ENCODE data around the gene EYA2.
"Not testable (repeated sequence)": the region's sequence is repeated elsewhere in the genome, so short reads cannot be mapped to it uniquely, and the experiment has no call there.

Gene EYA2

DNA sequence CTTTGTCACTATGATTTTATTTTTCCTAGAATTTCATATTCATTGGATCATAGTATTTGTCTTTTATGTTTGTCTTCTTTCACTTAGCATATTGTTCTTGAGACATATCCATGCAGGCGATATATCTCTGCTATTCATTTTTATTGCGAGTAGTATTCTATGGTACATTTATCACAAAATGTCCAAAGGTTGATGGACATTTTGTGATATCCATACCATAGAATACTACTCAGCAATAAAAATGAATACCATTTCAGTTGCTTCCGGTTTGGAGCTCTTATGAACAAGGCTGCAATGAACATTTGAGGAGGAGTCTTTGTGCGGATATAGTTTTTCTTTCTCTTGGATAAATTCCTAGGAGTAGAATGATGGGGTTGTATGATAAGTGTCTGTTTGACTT lies 28.8 kb upstream of the EYA2 start:
- intact Hi-C loops (cut with DNase I; ENCODE audit: low total_unique reads), result no loop called here
- TF ChIP-seq, protein P1, sequence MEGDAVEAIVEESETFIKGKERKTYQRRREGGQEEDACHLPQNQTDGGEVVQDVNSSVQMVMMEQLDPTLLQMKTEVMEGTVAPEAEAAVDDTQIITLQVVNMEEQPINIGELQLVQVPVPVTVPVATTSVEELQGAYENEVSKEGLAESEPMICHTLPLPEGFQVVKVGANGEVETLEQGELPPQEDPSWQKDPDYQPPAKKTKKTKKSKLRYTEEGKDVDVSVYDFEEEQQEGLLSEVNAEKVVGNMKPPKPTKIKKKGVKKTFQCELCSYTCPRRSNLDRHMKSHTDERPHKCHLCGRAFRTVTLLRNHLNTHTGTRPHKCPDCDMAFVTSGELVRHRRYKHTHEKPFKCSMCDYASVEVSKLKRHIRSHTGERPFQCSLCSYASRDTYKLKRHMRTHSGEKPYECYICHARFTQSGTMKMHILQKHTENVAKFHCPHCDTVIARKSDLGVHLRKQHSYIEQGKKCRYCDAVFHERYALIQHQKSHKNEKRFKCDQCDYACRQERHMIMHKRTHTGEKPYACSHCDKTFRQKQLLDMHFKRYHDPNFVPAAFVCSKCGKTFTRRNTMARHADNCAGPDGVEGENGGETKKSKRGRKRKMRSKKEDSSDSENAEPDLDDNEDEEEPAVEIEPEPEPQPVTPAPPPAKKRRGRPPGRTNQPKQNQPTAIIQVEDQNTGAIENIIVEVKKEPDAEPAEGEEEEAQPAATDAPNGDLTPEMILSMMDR (IDR thresholded peaks at IDR 0.05), result no peak
- no peak for DNase-seq

DNA sequence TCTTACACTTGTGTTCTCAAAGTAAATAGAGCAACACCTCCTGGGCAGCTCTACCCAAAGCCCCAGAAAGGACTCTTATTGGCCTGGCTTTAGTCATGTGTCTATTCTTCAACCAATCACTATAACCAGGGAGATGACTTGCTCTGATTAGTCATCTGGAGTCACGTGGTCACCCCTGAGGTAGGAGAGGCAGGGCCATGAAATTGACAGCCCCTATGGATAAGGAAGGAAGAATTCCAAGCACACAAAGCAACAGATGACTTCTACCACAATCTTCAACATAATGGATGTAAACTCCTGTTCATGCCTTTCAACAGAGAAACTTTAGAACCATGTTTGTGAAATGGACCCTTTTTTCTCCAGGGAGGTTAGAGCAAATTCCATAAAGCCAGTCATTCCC lies 24.6 kb upstream of the EYA2 start:
- Histone ChIP-seq H3K27ac (no peak overlapping the region), H3K36me3 (no peaks in the 10 kb centered on the region), H3K9me3 (no peaks in the 10 kb centered on the region), H3K4me3 (no peak overlapping the region), H3K27me3 (peaks cover 0 to 5% of the 10 kb centered on the region in 2 donors), H3K4me1 (no peaks in the 10 kb centered on the region)
- TF ChIP-seq, protein P1 (IDR thresholded peaks at IDR 0.05), result no peak
- no peak for DNase-seq
- intact Hi-C loops (cut with DNase I; ENCODE audit: low total_unique reads), result no loop called here

More for the DNA sequence above, 28.8 kb upstream of the EYA2 start:
- no peak overlapping the region for H3K27ac ChIP-seq
- no peaks in the 10 kb centered on the region for H3K4me1 ChIP-seq
- H3K27me3 ChIP-seq, result no peaks in the 10 kb centered on the region
- no peaks in the 10 kb centered on the region for H3K36me3 ChIP-seq
- no peak overlapping the region for H3K4me3 ChIP-seq
- H3K9me3 ChIP-seq, result no peaks in the 10 kb centered on the region

DNA sequence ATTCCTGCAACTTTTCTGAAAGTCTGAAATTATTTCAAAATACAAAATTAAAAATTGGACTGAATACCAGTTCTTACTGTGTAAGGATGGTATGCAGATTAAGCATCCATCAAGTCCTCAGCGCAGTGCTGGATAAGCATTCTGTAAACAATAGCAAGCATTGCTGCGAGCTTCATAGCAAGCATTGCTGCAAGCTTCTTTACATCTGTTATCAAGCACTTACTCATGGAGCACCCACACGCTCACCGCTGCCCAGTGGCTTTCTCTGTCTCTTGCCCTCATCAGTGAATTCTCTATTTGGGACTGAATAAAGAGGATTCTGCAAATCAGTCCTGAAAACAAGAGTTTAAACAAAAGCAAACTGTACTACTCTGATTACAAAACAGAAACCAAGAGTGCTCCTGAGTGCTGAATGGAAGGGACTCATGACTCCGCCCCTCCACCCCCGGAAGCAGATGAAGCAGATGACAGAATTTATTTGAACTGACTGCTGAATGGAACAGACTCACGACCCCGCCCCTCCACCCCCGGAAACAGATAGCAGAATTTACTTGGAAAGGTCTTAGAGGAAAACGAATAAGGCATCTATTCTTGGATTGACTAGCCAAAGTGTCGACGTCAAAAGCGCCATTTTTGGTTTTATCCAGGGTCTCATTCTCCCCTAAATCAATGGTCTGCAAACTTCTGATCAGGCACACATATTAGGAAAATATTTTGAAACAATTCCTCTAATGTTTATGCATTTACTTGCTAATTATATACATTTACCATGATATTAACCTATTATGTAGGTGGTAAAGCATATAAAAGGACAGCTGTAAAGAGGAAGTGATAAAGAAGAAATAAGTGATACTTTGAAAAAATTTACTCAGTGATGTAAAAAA lies 22.1 kb upstream of the EYA2 start:
- TF ChIP-seq, protein P1 (IDR thresholded peaks at IDR 0.05), result no peak
- no peak overlapping the region for H3K4me3 ChIP-seq
- no peaks in the 10 kb centered on the region for H3K4me1 ChIP-seq
- no peaks in the 10 kb centered on the region for H3K36me3 ChIP-seq
- intact Hi-C loops (cut with DNase I; ENCODE audit: low total_unique reads), result no loop called here
- peaks cover 0 to 5% of the 10 kb centered on the region in 2 donors for H3K27me3 ChIP-seq
- no peaks in the 10 kb centered on the region for H3K9me3 ChIP-seq
- DNase-seq, result no peak
- H3K27ac ChIP-seq, result no peak overlapping the region

DNA sequence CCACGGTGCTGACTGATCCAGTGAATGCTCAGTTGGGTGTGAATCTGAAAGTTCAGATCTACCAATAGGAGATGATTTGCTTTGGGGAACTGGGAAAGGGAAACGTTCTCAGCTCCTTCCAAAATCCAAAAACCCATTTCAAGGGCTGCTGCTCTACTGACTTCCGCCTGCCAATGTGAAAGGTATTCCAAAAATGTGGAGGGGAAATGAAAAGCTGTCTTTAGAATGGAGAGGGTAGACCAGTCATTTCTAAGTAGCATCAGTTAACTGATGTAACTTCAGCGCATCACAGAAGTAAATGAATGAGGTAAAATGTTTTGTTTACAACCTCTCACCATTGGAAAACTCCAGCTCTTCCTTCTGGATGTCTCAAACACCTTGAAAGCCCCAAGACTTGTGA lies 19.6 kb upstream of the EYA2 start:
- Histone ChIP-seq H3K9me3 (no peaks in the 10 kb centered on the region), H3K4me3 (no peak overlapping the region), H3K4me1 (no peaks in the 10 kb centered on the region), H3K27ac (no peak overlapping the region), H3K36me3 (no peaks in the 10 kb centered on the region), H3K27me3 (peaks cover 0 to 5% of the 10 kb centered on the region in 2 donors)
- no peak for DNase-seq
- TF ChIP-seq, protein P1 (IDR thresholded peaks at IDR 0.05), result no peak
- intact Hi-C loops (cut with DNase I; ENCODE audit: low total_unique reads), result no loop called here

DNA sequence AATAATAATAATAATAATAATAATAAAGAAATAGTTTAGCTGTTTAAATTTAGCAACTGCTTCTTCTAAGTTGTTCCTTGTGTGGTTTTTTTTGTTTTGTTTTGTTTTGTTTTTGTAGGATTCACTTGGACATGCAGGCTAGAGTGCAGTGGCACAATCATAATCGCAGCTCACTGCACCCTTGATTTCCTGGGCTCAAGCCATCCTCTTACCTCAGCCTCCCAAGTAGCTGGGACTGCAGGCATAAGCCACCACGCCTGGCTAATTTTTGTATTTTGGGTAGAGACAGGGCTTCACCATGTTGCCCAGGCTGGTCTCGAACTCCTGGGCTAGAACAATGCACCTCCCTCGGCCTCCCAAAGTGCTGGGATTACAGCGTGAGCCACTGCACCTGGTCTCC lies 15.3 kb upstream of the EYA2 start:
- peaks cover 0 to 13% of the 10 kb centered on the region in 2 donors for H3K27me3 ChIP-seq

DNA sequence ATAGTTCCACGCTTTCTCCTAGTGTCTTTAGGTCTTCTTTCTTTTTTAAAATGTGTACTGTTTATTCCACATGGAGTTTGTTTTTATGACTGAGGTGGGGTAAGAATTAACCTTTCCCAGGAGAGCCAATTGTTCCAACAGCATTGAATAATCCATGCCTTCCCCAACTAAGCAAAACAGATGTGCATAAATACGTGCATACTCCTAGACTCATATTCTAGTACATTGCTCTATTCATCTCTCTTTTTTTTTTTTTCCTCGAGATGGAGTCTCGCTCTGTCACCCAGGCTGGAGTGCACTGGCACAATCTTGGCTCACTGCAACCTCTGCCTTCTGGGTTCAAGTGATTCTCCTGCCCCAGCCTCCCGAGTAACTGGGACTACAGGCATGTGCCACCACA lies 14.7 kb upstream of the EYA2 start:
- not testable (repeated sequence) for H3K9me3 ChIP-seq
- intact Hi-C loops (cut with DNase I; ENCODE audit: low total_unique reads), result loop anchor here (10.0 kb wide), 1 partner anchor 215 kb away; no protein-coding TSS in a partner anchor

More for the DNA sequence above, 15.3 kb upstream of the EYA2 start:
- H3K27ac ChIP-seq, result no peak overlapping the region
- no peaks in the 10 kb centered on the region for H3K4me1 ChIP-seq
- DNase-seq, result no peak
- TF ChIP-seq, protein P1 (IDR thresholded peaks at IDR 0.05), result no peak
- H3K9me3 ChIP-seq, result no peaks in the 10 kb centered on the region
- intact Hi-C loops (cut with DNase I; ENCODE audit: low total_unique reads), result no loop called here
- no peaks in the 10 kb centered on the region for H3K36me3 ChIP-seq
- H3K4me3 ChIP-seq, result no peak overlapping the region

More for the DNA sequence above, 14.7 kb upstream of the EYA2 start:
- not testable (repeated sequence) for H3K36me3 ChIP-seq, DNase-seq, H3K4me3 ChIP-seq, H3K27ac ChIP-seq, H3K4me1 ChIP-seq
- peaks cover 0 to 12% of the 10 kb centered on the region in 2 donors for H3K27me3 ChIP-seq

Measured in tibial artery (tissue), 4 donors.